Sigmoid colon (tissue), 4 donors: ENCODE measurements around the gene IL17RA.

ENCODE experiments used
- CTCF ChIP-seq, 4 experiments: fragments of 450-650 bp in 3 of 4; fragments of 200-600 bp in 1 of 4; IDR thresholded peaks; one replicate each; pipeline ENCODE4 v1.5.1; 2016 to 2019; ENCODE audit warnings: antibody characterized with exemption in 4 of 4, mild to moderate bottlenecking in 3 of 4, moderate library complexity in 2 of 4
- EP300 ChIP-seq, 4 donors: sonication (generic); formaldehyde crosslinking; IDR thresholded peaks; one replicate each; pipeline ENCODE4 v1.6.1; 2017; ENCODE audit warnings: antibody characterized with exemption in 4 of 4
- POLR2AphosphoS5 ChIP-seq, 4 donors: sonication (generic); formaldehyde crosslinking; IDR thresholded peaks; one replicate each; pipeline ENCODE4 v1.6.1; 2017; ENCODE audit warnings: antibody characterized with exemption in 4 of 4

- no peak for TF ChIP-seq CTCF (IDR thresholded peaks at IDR 0.05)
- TF ChIP-seq POLR2AphosphoS5 (IDR thresholded peaks at IDR 0.05), result no peak
- no peak for TF ChIP-seq EP300 (IDR thresholded peaks at IDR 0.05)
Measured at GRCh38 chr22:17091851-17092250, 7.1 kb downstream of the IL17RA start.
